HEK293 (cell line): ENCODE results near the gene SSTR3.

ENCODE experiments used
- CTCF ChIA-PET: fragments of 350-600 bp; formaldehyde crosslinking; extraction: SDS; loops from one replicate; lab custom pipeline; 2021; ENCODE audit warnings: antibody characterized with exemption; lab: Yijun Ruan, JAX
- POLR2A ChIA-PET: fragments of 300-600 bp; formaldehyde crosslinking; extraction: SDS; loops from one replicate; lab custom pipeline; 2020; ENCODE audit warnings: antibody characterized with exemption, inconsistent platforms; lab: Yijun Ruan, JAX
- H3K27ac ChIP-seq: fragments of 200-500 bp; sonication (Bioruptor generic); 2 replicates; pipeline ENCODE4 v1.5.1; 2014; ENCODE audit warnings: low read depth, low read length, control low read depth, inconsistent platforms; ENCODE audit errors: extremely low read depth
- H3K36me3 ChIP-seq, 2 experiments: fragments of 200-500 bp in 1 of 2; sonication (Bioruptor generic) in 1 of 2; 1 replicate in 1 of 2; 2 replicates in 1 of 2; pipeline ENCODE4 v1.5.1; 2014 to 2017; ENCODE audit warnings: inconsistent platforms in 2 of 2, low read length in 2 of 2; ENCODE audit not compliant: control insufficient read depth in 2 of 2, insufficient read depth in 1 of 2
- H3K4me1 ChIP-seq: fragments of 200-500 bp; sonication (Bioruptor generic); 2 replicates; pipeline ENCODE4 v1.5.1; 2014; ENCODE audit warnings: mild to moderate bottlenecking, low read length, inconsistent platforms; ENCODE audit not compliant: control insufficient read depth, insufficient read depth
- H3K4me3 ChIP-seq: 2 replicates; pipeline ENCODE4 v1.5.1; 2011; ENCODE audit warnings: low read depth, mild to moderate bottlenecking, control low read depth, low read length, moderate library complexity
- H3K9me3 ChIP-seq: fragments of 200-500 bp; sonication (Bioruptor generic); 2 replicates; pipeline ENCODE4 v1.5.1; 2014; ENCODE audit warnings: low read depth, low read length, inconsistent platforms; ENCODE audit not compliant: control insufficient read depth, insufficient read depth
- GFI1B ChIP-seq: fragments of 450-650 bp; formaldehyde crosslinking; IDR thresholded peaks from 2 replicates; pipeline ENCODE4 v1.5.1; 2016; ENCODE audit warnings: missing biosample characterization, missing genetic modification characterization
- GLIS1 ChIP-seq: fragments of 450-650 bp; formaldehyde crosslinking; IDR thresholded peaks from 2 replicates; pipeline ENCODE4 v1.5.1; 2016; ENCODE audit warnings: missing biosample characterization, missing genetic modification characterization
- KLF9 ChIP-seq: fragments of 450-650 bp; formaldehyde crosslinking; IDR thresholded peaks from 2 replicates; pipeline ENCODE4 v1.5.1; 2016; ENCODE audit warnings: missing biosample characterization, missing genetic modification characterization, low read depth
- REPIN1 ChIP-seq: fragments of 450-650 bp; formaldehyde crosslinking; IDR thresholded peaks from 2 replicates; pipeline ENCODE4 v1.5.1; 2017; ENCODE audit warnings: missing biosample characterization, missing genetic modification characterization, low read depth
- SCRT2 ChIP-seq: fragments of 450-650 bp; formaldehyde crosslinking; IDR thresholded peaks from 2 replicates; pipeline ENCODE4 v1.5.1; 2016; ENCODE audit warnings: missing biosample characterization, missing genetic modification characterization
- SP2 ChIP-seq: fragments of 450-650 bp; formaldehyde crosslinking; IDR thresholded peaks from 2 replicates; pipeline ENCODE4 v1.5.1; 2016; ENCODE audit warnings: missing biosample characterization, missing genetic modification characterization
- SP7 ChIP-seq: fragments of 450-650 bp; formaldehyde crosslinking; IDR thresholded peaks from 2 replicates; pipeline ENCODE4 v1.5.1; 2016; ENCODE audit warnings: missing biosample characterization, missing genetic modification characterization
- ZBTB20 ChIP-seq: fragments of 450-650 bp; formaldehyde crosslinking; IDR thresholded peaks from 2 replicates; pipeline ENCODE4 v1.5.1; 2016; ENCODE audit warnings: missing biosample characterization, missing genetic modification characterization
- ZFP69B ChIP-seq: fragments of 450-650 bp; formaldehyde crosslinking; IDR thresholded peaks from 2 replicates; pipeline ENCODE4 v1.5.1; 2016; ENCODE audit warnings: missing biosample characterization, missing genetic modification characterization
- ZIC2 ChIP-seq: fragments of 450-650 bp; formaldehyde crosslinking; IDR thresholded peaks from 2 replicates; pipeline ENCODE4 v1.5.1; 2016; ENCODE audit warnings: missing biosample characterization, missing genetic modification characterization
- ZNF138 ChIP-seq: fragments of 450-650 bp; formaldehyde crosslinking; IDR thresholded peaks from 2 replicates; pipeline ENCODE4 v1.5.1; 2016; ENCODE audit warnings: missing biosample characterization, missing genetic modification characterization, borderline replicate concordance
- ZNF175 ChIP-seq: fragments of 450-650 bp; formaldehyde crosslinking; IDR thresholded peaks from 2 replicates; pipeline ENCODE4 v1.5.1; 2016; ENCODE audit warnings: missing biosample characterization, missing genetic modification characterization
- ZNF2 ChIP-seq: fragments of 450-650 bp; formaldehyde crosslinking; IDR thresholded peaks from 2 replicates; pipeline ENCODE4 v1.5.1; 2016; ENCODE audit warnings: missing biosample characterization, missing genetic modification characterization
- ZNF23 ChIP-seq: fragments of 450-650 bp; formaldehyde crosslinking; IDR thresholded peaks from 2 replicates; pipeline ENCODE4 v1.5.1; 2016; ENCODE audit warnings: missing biosample characterization, missing genetic modification characterization, borderline replicate concordance
- ZNF274 ChIP-seq, 2 experiments: fragments of 200-500 bp in 1 of 2; fragments of 450-650 bp in 1 of 2; sonication (Bioruptor generic) in 1 of 2; formaldehyde crosslinking in 1 of 2; IDR thresholded peaks; 2 replicates each; pipeline versions ENCODE4 v1.5.1 to v1.6.1; 2014 to 2016; ENCODE audit warnings: borderline replicate concordance in 1 of 2, inconsistent platforms in 1 of 2, low read length in 1 of 2, missing biosample characterization in 1 of 2, missing genetic modification characterization in 1 of 2
- ZNF302 ChIP-seq: fragments of 450-650 bp; formaldehyde crosslinking; IDR thresholded peaks from 2 replicates; pipeline ENCODE4 v1.5.1; 2016; ENCODE audit warnings: missing biosample characterization, missing genetic modification characterization, low read depth
- ZNF335 ChIP-seq: fragments of 450-650 bp; formaldehyde crosslinking; conservative IDR thresholded peaks from 2 replicates; pipeline ENCODE4 v1.5.1; 2016; ENCODE audit warnings: missing biosample characterization, missing genetic modification characterization
- ZNF416 ChIP-seq: fragments of 450-650 bp; formaldehyde crosslinking; IDR thresholded peaks from 2 replicates; pipeline ENCODE4 v1.5.1; 2016; ENCODE audit warnings: missing biosample characterization, missing genetic modification characterization
- TF ChIP-seq, protein P1 (sequence below): fragments of 450-650 bp; formaldehyde crosslinking; IDR thresholded peaks from 2 replicates; pipeline ENCODE4 v1.5.1; 2016; ENCODE audit warnings: missing biosample characterization, missing genetic modification characterization
- TF ChIP-seq, protein P2 (sequence below): fragments of 450-650 bp; formaldehyde crosslinking; IDR thresholded peaks from 2 replicates; pipeline ENCODE4 v1.5.1; 2016; ENCODE audit warnings: missing biosample characterization, missing genetic modification characterization
- TF ChIP-seq, protein P3 (sequence below): fragments of 450-650 bp; formaldehyde crosslinking; IDR thresholded peaks from 2 replicates; pipeline ENCODE4 v1.5.1; 2016; ENCODE audit warnings: missing biosample characterization, missing genetic modification characterization
- TF ChIP-seq, protein P4 (sequence below): fragments of 450-650 bp; formaldehyde crosslinking; IDR thresholded peaks from 2 replicates; pipeline ENCODE4 v1.5.1; 2016; ENCODE audit warnings: missing biosample characterization, missing genetic modification characterization

SSTR3 gene

DNA sequence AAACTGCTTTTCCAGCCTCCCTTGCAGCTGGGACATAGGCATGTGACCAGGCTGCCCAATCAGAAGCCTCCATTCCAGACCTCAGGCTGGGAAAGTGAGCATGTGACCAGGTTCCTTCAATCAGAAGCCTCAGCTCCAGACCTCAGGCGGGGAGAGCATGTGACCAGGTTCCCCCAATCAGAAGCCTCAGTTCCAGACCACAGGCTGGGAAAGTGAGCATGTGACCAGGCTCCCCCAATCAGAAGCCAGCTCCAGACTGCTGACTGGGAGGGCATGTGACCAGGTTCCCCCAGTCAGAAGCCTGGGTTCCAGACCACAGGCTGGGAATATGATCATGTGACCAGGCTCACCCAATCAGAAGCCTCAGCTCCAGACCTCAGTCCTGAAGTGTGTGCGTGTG is 50.8 kb downstream of the SSTR3 start:
- no peak overlapping the region for H3K4me3 ChIP-seq
- no peaks in the 10 kb centered on the region for H3K36me3 ChIP-seq
- no peaks in the 10 kb centered on the region for H3K4me1 ChIP-seq
- no peaks in the 10 kb centered on the region for H3K9me3 ChIP-seq
- TF ChIP-seq, protein P1, sequence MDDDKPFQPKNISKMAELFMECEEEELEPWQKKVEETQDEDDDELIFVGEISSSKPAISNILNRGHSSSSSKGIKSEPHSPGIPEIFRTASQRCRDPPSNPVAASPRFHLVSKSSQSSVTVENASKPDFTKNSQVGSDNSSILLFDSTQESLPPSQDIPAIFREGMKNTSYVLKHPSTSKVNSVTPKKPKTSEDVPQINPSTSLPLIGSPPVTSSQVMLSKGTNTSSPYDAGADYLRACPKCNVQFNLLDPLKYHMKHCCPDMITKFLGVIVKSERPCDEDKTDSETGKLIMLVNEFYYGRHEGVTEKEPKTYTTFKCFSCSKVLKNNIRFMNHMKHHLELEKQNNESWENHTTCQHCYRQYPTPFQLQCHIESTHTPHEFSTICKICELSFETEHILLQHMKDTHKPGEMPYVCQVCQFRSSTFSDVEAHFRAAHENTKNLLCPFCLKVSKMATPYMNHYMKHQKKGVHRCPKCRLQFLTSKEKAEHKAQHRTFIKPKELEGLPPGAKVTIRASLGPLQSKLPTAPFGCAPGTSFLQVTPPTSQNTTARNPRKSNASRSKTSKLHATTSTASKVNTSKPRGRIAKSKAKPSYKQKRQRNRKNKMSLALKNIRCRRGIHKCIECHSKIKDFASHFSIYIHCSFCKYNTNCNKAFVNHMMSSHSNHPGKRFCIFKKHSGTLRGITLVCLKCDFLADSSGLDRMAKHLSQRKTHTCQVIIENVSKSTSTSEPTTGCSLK (tag by site-specific recombination): no peak
- no peak for TF ChIP-seq ZNF302 (tag by site-specific recombination)
- TF ChIP-seq ZBTB20: no peak
- peak; percentile 65 for TF ChIP-seq SP2 (tag by site-specific recombination)
- ChIA-PET POLR2A (no interaction called here), CTCF (interaction anchor here (0.6 to 2.1 kb wide), 6 partner anchors 22 to 140 kb away, joined by 3 to 9 read pairs (median 4); no protein-coding TSS in a partner anchor)
- H3K27ac ChIP-seq: no peak overlapping the region

DNA sequence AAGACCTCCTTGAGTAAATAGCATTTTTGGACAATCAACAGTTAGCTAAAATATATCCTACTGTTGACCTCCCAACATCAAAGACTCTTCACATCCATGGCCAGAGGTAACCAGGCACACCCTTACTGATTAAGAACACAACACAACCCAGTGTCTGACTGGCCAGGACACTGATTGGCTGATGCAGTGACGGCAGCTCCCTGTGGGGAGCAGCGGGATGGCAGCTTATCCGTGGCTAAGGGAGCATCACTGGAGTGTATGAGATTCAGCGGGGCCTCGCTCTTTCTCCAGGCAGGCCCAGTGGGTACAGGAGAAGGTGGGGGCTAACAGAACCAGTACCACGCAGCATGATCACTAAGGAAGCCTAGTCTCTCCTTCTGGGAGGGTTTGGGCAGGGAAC is 52.2 kb downstream of the SSTR3 start:
- H3K4me3 ChIP-seq: no peak overlapping the region
- no peaks in the 10 kb centered on the region for H3K9me3 ChIP-seq
- CTCF ChIA-PET: interaction anchor here (1.2 to 1.5 kb wide), 2 partner anchors 38 to 40 kb away, joined by 4 to 6 read pairs; no protein-coding TSS in a partner anchor
- H3K27ac ChIP-seq: no peak overlapping the region
- POLR2A ChIA-PET: interaction anchor here (0.7 kb wide), 1 partner anchor 647 kb away, joined by 6 read pairs; no protein-coding TSS in a partner anchor
- H3K4me1 ChIP-seq: no peaks in the 10 kb centered on the region
- no peaks in the 10 kb centered on the region for H3K36me3 ChIP-seq
- no peak for TF ChIP-seq ZFP69B
- no peak for TF ChIP-seq ZNF175 (tag by site-specific recombination)
- TF ChIP-seq ZNF23 (tag by site-specific recombination): no peak
- TF ChIP-seq REPIN1: no peak
- TF ChIP-seq, protein P2, sequence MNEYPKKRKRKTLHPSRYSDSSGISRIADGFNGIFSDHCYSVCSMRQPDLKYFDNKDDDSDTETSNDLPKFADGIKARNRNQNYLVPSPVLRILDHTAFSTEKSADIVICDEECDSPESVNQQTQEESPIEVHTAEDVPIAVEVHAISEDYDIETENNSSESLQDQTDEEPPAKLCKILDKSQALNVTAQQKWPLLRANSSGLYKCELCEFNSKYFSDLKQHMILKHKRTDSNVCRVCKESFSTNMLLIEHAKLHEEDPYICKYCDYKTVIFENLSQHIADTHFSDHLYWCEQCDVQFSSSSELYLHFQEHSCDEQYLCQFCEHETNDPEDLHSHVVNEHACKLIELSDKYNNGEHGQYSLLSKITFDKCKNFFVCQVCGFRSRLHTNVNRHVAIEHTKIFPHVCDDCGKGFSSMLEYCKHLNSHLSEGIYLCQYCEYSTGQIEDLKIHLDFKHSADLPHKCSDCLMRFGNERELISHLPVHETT (tag by site-specific recombination): no peak
- no peak for TF ChIP-seq ZNF416 (tag by site-specific recombination)
- TF ChIP-seq, protein P3, sequence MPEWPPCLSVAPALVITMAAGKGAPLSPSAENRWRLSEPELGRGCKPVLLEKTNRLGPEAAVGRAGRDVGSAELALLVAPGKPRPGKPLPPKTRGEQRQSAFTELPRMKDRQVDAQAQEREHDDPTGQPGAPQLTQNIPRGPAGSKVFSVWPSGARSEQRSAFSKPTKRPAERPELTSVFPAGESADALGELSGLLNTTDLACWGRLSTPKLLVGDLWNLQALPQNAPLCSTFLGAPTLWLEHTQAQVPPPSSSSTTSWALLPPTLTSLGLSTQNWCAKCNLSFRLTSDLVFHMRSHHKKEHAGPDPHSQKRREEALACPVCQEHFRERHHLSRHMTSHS (tag by site-specific recombination): no peak
- no peak for TF ChIP-seq ZNF274 (IDR thresholded peaks at IDR 0.05; ENCODE audit: low read length)
- no peak for TF ChIP-seq ZNF274 (tag by site-specific recombination; IDR thresholded peaks at IDR 0.05; ENCODE audit: borderline replicate concordance)
- no peak for TF ChIP-seq ZNF2 (tag by site-specific recombination)
- no peak for TF ChIP-seq GFI1B
- TF ChIP-seq SP2 (tag by site-specific recombination): no peak
- TF ChIP-seq ZNF335 (tag by site-specific recombination): no peak
- no peak for TF ChIP-seq SCRT2 (tag by site-specific recombination)
- no peak for TF ChIP-seq GLIS1 (tag by site-specific recombination)
- no peak for TF ChIP-seq ZNF138
- no peak for TF ChIP-seq ZIC2 (tag by site-specific recombination)
- TF ChIP-seq, protein P4, sequence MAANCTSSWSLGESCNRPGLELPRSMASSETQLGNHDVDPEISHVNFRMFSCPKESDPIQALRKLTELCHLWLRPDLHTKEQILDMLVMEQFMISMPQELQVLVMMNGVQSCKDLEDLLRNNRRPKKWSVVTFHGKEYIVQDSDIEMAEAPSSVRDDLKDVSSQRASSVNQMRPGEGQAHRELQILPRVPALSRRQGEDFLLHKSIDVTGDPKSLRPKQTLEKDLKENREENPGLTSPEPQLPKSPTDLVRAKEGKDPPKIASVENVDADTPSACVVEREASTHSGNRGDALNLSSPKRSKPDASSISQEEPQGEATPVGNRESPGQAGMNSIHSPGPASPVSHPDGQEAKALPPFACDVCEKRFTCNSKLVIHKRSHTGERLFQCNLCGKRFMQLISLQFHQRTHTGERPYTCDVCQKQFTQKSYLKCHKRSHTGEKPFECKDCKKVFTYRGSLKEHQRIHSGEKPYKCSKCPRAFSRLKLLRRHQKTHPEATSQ (tag by site-specific recombination): no peak
- no peak for TF ChIP-seq KLF9
- TF ChIP-seq SP7 (tag by site-specific recombination): no peak
